HCT116 (cell line): Measurements from ENCODE around the gene ATP5F1E. TPM values are rescaled to one million over a fixed set of nuclear protein-coding genes. Genes with fewer than 3 reads are reported as not detected.

Source experiments
- ATAC-seq: fragments of 200-7000 bp; cut with Tn5 transposase; 2 replicates; pipeline ENCODE4 v1.9.1; 2020; ENCODE audit warnings: mild to moderate bottlenecking, moderate library complexity
- BruUV-seq: library from RNA; stranded (reverse); fragments of 400-500 nt; replicated peaks from 2 replicates; lab custom pipeline; 2021; lab: Mats Ljungman, UMichigan
- CTCF ChIA-PET: fragments of 300-600 bp; sonication (Branson Sonifier 250); formaldehyde crosslinking; loops from one replicate; lab custom pipeline; 2021; ENCODE audit warnings: antibody characterized with exemption; lab: Charles Lee
- POLR2A ChIA-PET: fragments of 300-600, 350-600 bp; sonication (Branson Sonifier 250); formaldehyde crosslinking; loops from one replicate; lab custom pipeline; 2021; ENCODE audit warnings: antibody characterized with exemption; lab: Charles Lee
- RAD21 ChIA-PET, 2 experiments: fragments of 300-600 bp; sonication (Branson Sonifier 250); formaldehyde crosslinking; loops; one replicate each; lab custom pipeline; 2023; ENCODE audit warnings: low total read pairs in 2 of 2; ENCODE audit not compliant: uncharacterized antibody in 2 of 2, unreplicated experiment in 2 of 2, low non-redundant PET in 1 of 2; lab: Charles Lee
- DNase-seq: peaks from one replicate; pipeline ENCODE4 v3.0.0-alpha.2; 2010; ENCODE audit warnings: low read depth, low spot score
- H2AFZ ChIP-seq: fragments of 200-600 bp; shearing (Covaris generic), sonication (generic); 2 replicates; pipeline ENCODE4 v1.6.1; 2017; ENCODE audit warnings: low read depth, mixed run types, mixed read lengths, antibody characterized with exemption, low read length; ENCODE audit not compliant: poor library complexity, severe bottlenecking
- H3K27ac ChIP-seq: 2 replicates; pipeline ENCODE4 v1.5.1; 2012; ENCODE audit warnings: low read depth, low read length
- H3K27me3 ChIP-seq: fragments of 200-600 bp; sonication (generic); 2 replicates; pipeline ENCODE4 v1.6.1; 2016; ENCODE audit warnings: mixed run types, low read length, mixed read lengths; ENCODE audit not compliant: insufficient read depth
- H3K36me3 ChIP-seq, 2 experiments: fragments of 200-500 bp in 1 of 2; fragments of 200-600 bp in 1 of 2; sonication (Bioruptor generic) in 1 of 2; sonication (generic) in 1 of 2; 2 replicates each; pipeline versions ENCODE4 v1.5.1 to v1.6.1; 2014 to 2016; ENCODE audit warnings: low read length in 2 of 2, inconsistent platforms in 1 of 2, mixed read lengths in 1 of 2, mixed run types in 1 of 2; ENCODE audit not compliant: insufficient read depth in 2 of 2, control insufficient read depth in 1 of 2
- H3K4me1 ChIP-seq, 2 experiments: fragments of 200-600 bp in 1 of 2; sonication (generic) in 1 of 2; 2 replicates each; pipeline versions ENCODE4 v1.5.1 to v1.6.1; 2012 to 2017; ENCODE audit warnings: low read length in 2 of 2, inconsistent platforms in 1 of 2, mild to moderate bottlenecking in 1 of 2, mixed read lengths in 1 of 2, mixed run types in 1 of 2, moderate library complexity in 1 of 2; ENCODE audit not compliant: insufficient read depth in 2 of 2, control insufficient read depth in 1 of 2
- H3K4me2 ChIP-seq: fragments of 200-600 bp; sonication (generic); 2 replicates; pipeline ENCODE4 v1.6.1; 2017; ENCODE audit warnings: mixed run types, low read length, mixed read lengths
- H3K4me3 ChIP-seq, 2 experiments: fragments of 200-600 bp in 1 of 2; sonication (generic) in 1 of 2; replicated peaks in 1 of 2; 2 replicates each; pipeline ENCODE4 v1.5.1; 2011 to 2016; ENCODE audit warnings: low read length in 2 of 2, control low read depth in 1 of 2, low read depth in 1 of 2, mild to moderate bottlenecking in 1 of 2, mixed read lengths in 1 of 2, mixed run types in 1 of 2
- H3K79me2 ChIP-seq: fragments of 200-600 bp; sonication (generic); 2 replicates; pipeline ENCODE4 v1.6.1; 2017; ENCODE audit warnings: mild to moderate bottlenecking, mixed run types, low read length, moderate library complexity, mixed read lengths; ENCODE audit not compliant: insufficient read depth
- H3K9ac ChIP-seq: fragments of 200-600 bp; sonication (generic); 2 replicates; pipeline ENCODE4 v1.6.1; 2016; ENCODE audit warnings: low read length, mixed read lengths
- H3K9me2 ChIP-seq: fragments of 200-600 bp; sonication (generic), shearing (Covaris generic); 2 replicates; pipeline ENCODE4 v1.6.1; 2017; ENCODE audit warnings: mixed run types, mild to moderate bottlenecking, moderate library complexity; ENCODE audit not compliant: insufficient read depth
- H3K9me3 ChIP-seq, 2 experiments: fragments of 200-500 bp in 1 of 2; fragments of 200-600 bp in 1 of 2; sonication (Bioruptor generic) in 1 of 2; sonication (generic) in 1 of 2; 2 replicates each; pipeline ENCODE4 v1.6.1; 2014 to 2017; ENCODE audit warnings: low read length in 2 of 2, mixed read lengths in 2 of 2, inconsistent platforms in 1 of 2, low read depth in 1 of 2, mild to moderate bottlenecking in 1 of 2, mixed run types in 1 of 2, moderate library complexity in 1 of 2; ENCODE audit not compliant: control insufficient read depth in 1 of 2, insufficient read depth in 1 of 2
- H4K20me1 ChIP-seq: fragments of 200-600 bp; sonication (generic), shearing (Covaris generic); 2 replicates; pipeline ENCODE4 v1.6.1; 2017; ENCODE audit warnings: mixed run types, mild to moderate bottlenecking, moderate library complexity; ENCODE audit not compliant: insufficient read depth
- CBX3 ChIP-seq: IDR thresholded peaks from 2 replicates; pipeline ENCODE4 v1.6.1; 2012; ENCODE audit warnings: low read depth
- CEBPB ChIP-seq: IDR thresholded peaks from 2 replicates; pipeline ENCODE4 v1.6.1; 2012; ENCODE audit warnings: low read depth
- CTCF ChIP-seq, 3 experiments: fragments of 200-600 bp in 1 of 3; sonication (generic) in 1 of 3; IDR thresholded peaks in 2 of 3; conservative IDR thresholded peaks in 1 of 3; 2 replicates each; pipeline ENCODE4 v1.5.1; 2012 to 2017; ENCODE audit warnings: low read depth in 2 of 3, low read length in 2 of 3, antibody characterized with exemption in 1 of 3, borderline replicate concordance in 1 of 3, control low read depth in 1 of 3, mild to moderate bottlenecking in 1 of 3, mixed read lengths in 1 of 3, mixed run types in 1 of 3, moderate library complexity in 1 of 3; ENCODE audit not compliant: insufficient read depth in 1 of 3
- EGR1 ChIP-seq: IDR thresholded peaks from 2 replicates; pipeline ENCODE4 v1.6.1; 2012; ENCODE audit warnings: low read depth
- ELF1 ChIP-seq: IDR thresholded peaks from 2 replicates; pipeline ENCODE4 v1.6.1; 2012; ENCODE audit warnings: low read depth, borderline replicate concordance
- EZH2 ChIP-seq: fragments of 200-600 bp; sonication (generic); IDR thresholded peaks from 2 replicates; pipeline ENCODE4 v1.6.1; 2017; ENCODE audit warnings: antibody characterized with exemption, mixed run types
- EZH2phosphoT487 ChIP-seq: fragments of 200-600 bp; IDR thresholded peaks from 2 replicates; pipeline ENCODE4 v1.6.1; 2018; ENCODE audit warnings: antibody characterized with exemption, borderline replicate concordance
- FOSL1 ChIP-seq: IDR thresholded peaks from 2 replicates; pipeline ENCODE4 v1.6.1; 2012; ENCODE audit warnings: low read depth
- JUND ChIP-seq: IDR thresholded peaks from 2 replicates; pipeline ENCODE4 v1.6.1; 2012
- MAX ChIP-seq: IDR thresholded peaks from 2 replicates; pipeline ENCODE4 v1.6.1; 2012
- POLR2AphosphoS5 ChIP-seq: IDR thresholded peaks from 2 replicates; pipeline ENCODE4 v1.6.1; 2011; ENCODE audit warnings: mild to moderate bottlenecking, low read depth, low read length, moderate library complexity
- RAD21 ChIP-seq: IDR thresholded peaks from 2 replicates; pipeline ENCODE4 v1.6.1; 2012; ENCODE audit warnings: low read depth, mild to moderate bottlenecking
- REST ChIP-seq: IDR thresholded peaks from 2 replicates; pipeline ENCODE4 v1.6.1; 2012; ENCODE audit warnings: low read depth
- SIN3A ChIP-seq: IDR thresholded peaks from 2 replicates; pipeline ENCODE4 v1.6.1; 2012; ENCODE audit warnings: low read depth
- SP1 ChIP-seq: IDR thresholded peaks from 2 replicates; pipeline ENCODE4 v1.6.1; 2012; ENCODE audit warnings: low read depth
- SRF ChIP-seq: IDR thresholded peaks from 2 replicates; pipeline ENCODE4 v1.6.1; 2012; ENCODE audit warnings: low read depth
- YY1 ChIP-seq: IDR thresholded peaks from 2 replicates; pipeline ENCODE4 v1.6.1; 2011; ENCODE audit warnings: low read length, low read depth, moderate library complexity, mild to moderate bottlenecking; ENCODE audit not compliant: insufficient replicate concordance; ENCODE audit errors: extremely low read depth
- ZNF274 ChIP-seq: fragments of 200-500 bp; sonication (Bioruptor generic); IDR thresholded peaks from 2 replicates; pipeline ENCODE4 v1.6.1; 2014; ENCODE audit warnings: mild to moderate bottlenecking, low read depth, low read length, inconsistent platforms
- intact Hi-C: fragments of 100-400 bp; cut with micrococcal nuclease; formaldehyde crosslinking; loops from 2 replicates; pipeline ENCODE4 v1.10.0; 2022
- total RNA-seq: library from RNA; stranded (reverse); gene quantifications from one replicate; pipeline ENCODE4 v1.2.1, GENCODE V29; 2021; ENCODE audit not compliant: unreplicated experiment

ATP5F1E gene
- total RNA-seq, 1 experiment from 2014 or later: 72.8 TPM

- TF ChIP-seq YY1 (no peak), EGR1 (no peak), EZH2 (no peak), CEBPB (no peak), RAD21 (no peak)
These were observed 542 bp downstream of the ATP5F1E start (continued) for GRCh38 chr20:59031564-59032022.

- H3K27me3 ChIP-seq: no peaks in the 10 kb centered on the region
- POLR2A ChIA-PET: interaction anchor here (1.9 kb wide), 1 partner anchor 11 kb away, joined by 13 read pairs; the partner anchor contains the start of gene PRELID3B
- peaks cover 24% of the 10 kb centered on the region; the same call in 1 of the 2 replicates for H4K20me1 ChIP-seq
- intact Hi-C loops: loop anchor here (5.0 to 10.0 kb wide), 2 partner anchors 49 to 136 kb away; partner anchors contain the start of gene NELFCD
- DNase-seq: no peak
- H2AFZ ChIP-seq: no peak overlapping the region
- no peaks in the 10 kb centered on the region for H3K9me3 ChIP-seq
- CTCF ChIA-PET: interaction anchor here (1.3 kb wide), 1 partner anchor 12 kb away, joined by 3 read pairs; no protein-coding TSS in a partner anchor
- no peak for ATAC-seq
- peaks cover 10 to 25% of the 10 kb centered on the region in 2 experiments for H3K4me1 ChIP-seq
- BruUV-seq: TSS peak; percentile 33
- H3K9me2 ChIP-seq: no peaks in the 10 kb centered on the region
- peaks cover 39 to 45% of the 10 kb centered on the region in 2 experiments for H3K36me3 ChIP-seq
- H3K4me2 ChIP-seq: peak overlapping the region; percentile 81
- RAD21 ChIA-PET: no interaction called here
- peak overlapping the region; percentile 78; the same call in 1 of the 2 replicates for H3K27ac ChIP-seq
- H3K79me2 ChIP-seq: peaks cover 70% of the 10 kb centered on the region
- H3K9ac ChIP-seq: peak overlapping the region; percentile 86
- peak overlapping the region; percentile 86 for H3K4me3 ChIP-seq
- TF ChIP-seq REST (no peak), EZH2 (no peak), JUND (no peak), CTCF (IDR thresholded peaks at IDR 0.05 in 2 of 3, conservative IDR thresholded peaks at IDR 0.05 in 1 of 3; ENCODE audit: borderline replicate concordance in 1 of 3, insufficient read depth in 1 of 3, low read depth in 2 of 3, low read length in 2 of 3) (no peak), EZH2phosphoT487 (no peak), CBX3 (no peak), SIN3A (no peak), MAX (no peak), POLR2AphosphoS5 (no peak), EGR1 (no peak), ELF1 (no peak), FOSL1 (no peak), ZNF274 (no peak), YY1 (no peak), SRF (no peak), SP1 (no peak)
These were observed 1.1 kb downstream of the ATP5F1E start for GRCh38 chr20:59030911-59031563.
